Islet of Langerhans (tissue), 1 donor: Measurements from ENCODE around the gene PPM1B.
"Not testable (repeated sequence)": the region's sequence is repeated elsewhere in the genome, so short reads cannot be mapped to it uniquely, and the experiment has no call there.

ENCODE experiments used
- FAIRE-seq: peaks from one replicate; lab custom pipeline; 2011; peaks lifted over from hg19 to GRCh38; lab: Jason Lieb, UNC

Gene PPM1B

GRCh38 chr2:44255704-44256103, 87.0 kb downstream of the PPM1B start:
- FAIRE-seq, result not testable (repeated sequence)

GRCh38 chr2:44257802-44258201, 89.1 kb downstream of the PPM1B start:
- not testable (repeated sequence) for FAIRE-seq

- FAIRE-seq, result no peak
These were observed 98.7 kb downstream of the PPM1B start for GRCh38 chr2:44267269-44267795.

GRCh38 chr2:44267796-44268648, 99.3 kb downstream of the PPM1B start:
- no peak for FAIRE-seq

- no peak for FAIRE-seq
These were observed 101.2 kb downstream of the PPM1B start for GRCh38 chr2:44269831-44270230.

- FAIRE-seq, result no peak
These were observed 102.6 kb downstream of the PPM1B start for GRCh38 chr2:44271296-44271695.

GRCh38 chr2:44273076-44273475, 104.4 kb downstream of the PPM1B start:
- no peak for FAIRE-seq

- no peak for FAIRE-seq
These were observed 104.9 kb downstream of the PPM1B start for GRCh38 chr2:44273596-44273995.

- no peak for FAIRE-seq
These were observed 107.2 kb downstream of the PPM1B start for GRCh38 chr2:44275927-44276303.

- FAIRE-seq, result no peak
These were observed 108.9 kb downstream of the PPM1B start for GRCh38 chr2:44277541-44277940.

- FAIRE-seq, result no peak
These were observed 112.2 kb downstream of the PPM1B start for GRCh38 chr2:44280869-44281268.
